B cell (primary cell): ENCODE results near the gene TAB3.

Experiments used
- EZH2 ChIP-seq: IDR thresholded peaks from 2 replicates; pipeline ENCODE4 v1.6.1; 2012; ENCODE audit warnings: borderline replicate concordance, low read depth, mild to moderate bottlenecking, moderate library complexity, low read length; ENCODE audit not compliant: insufficient read depth, poor library complexity, severe bottlenecking
- TF ChIP-seq, protein P1 (sequence below): fragments of 200-600 bp; IDR thresholded peaks from one replicate; pipeline ENCODE4 v1.8.0; 2022; ENCODE audit warnings: antibody characterized with exemption, mild to moderate bottlenecking

GRCh38 chrX:30888526-30889146, 418 bp downstream of the TAB3 start:
- TF ChIP-seq, protein P1, sequence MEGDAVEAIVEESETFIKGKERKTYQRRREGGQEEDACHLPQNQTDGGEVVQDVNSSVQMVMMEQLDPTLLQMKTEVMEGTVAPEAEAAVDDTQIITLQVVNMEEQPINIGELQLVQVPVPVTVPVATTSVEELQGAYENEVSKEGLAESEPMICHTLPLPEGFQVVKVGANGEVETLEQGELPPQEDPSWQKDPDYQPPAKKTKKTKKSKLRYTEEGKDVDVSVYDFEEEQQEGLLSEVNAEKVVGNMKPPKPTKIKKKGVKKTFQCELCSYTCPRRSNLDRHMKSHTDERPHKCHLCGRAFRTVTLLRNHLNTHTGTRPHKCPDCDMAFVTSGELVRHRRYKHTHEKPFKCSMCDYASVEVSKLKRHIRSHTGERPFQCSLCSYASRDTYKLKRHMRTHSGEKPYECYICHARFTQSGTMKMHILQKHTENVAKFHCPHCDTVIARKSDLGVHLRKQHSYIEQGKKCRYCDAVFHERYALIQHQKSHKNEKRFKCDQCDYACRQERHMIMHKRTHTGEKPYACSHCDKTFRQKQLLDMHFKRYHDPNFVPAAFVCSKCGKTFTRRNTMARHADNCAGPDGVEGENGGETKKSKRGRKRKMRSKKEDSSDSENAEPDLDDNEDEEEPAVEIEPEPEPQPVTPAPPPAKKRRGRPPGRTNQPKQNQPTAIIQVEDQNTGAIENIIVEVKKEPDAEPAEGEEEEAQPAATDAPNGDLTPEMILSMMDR = no peak
- TF ChIP-seq EZH2 = no peak
